GM19328 (cell line): ENCODE results near the gene EVC.

ENCODE experiments used
- ATAC-seq: cut with Tn5 transposase; IDR thresholded peaks from one replicate; pipeline ENCODE4 v1.9.1; 2021; ENCODE audit warnings: mild to moderate bottlenecking, moderate library complexity; ENCODE audit not compliant: unreplicated experiment

Gene EVC

DNA sequence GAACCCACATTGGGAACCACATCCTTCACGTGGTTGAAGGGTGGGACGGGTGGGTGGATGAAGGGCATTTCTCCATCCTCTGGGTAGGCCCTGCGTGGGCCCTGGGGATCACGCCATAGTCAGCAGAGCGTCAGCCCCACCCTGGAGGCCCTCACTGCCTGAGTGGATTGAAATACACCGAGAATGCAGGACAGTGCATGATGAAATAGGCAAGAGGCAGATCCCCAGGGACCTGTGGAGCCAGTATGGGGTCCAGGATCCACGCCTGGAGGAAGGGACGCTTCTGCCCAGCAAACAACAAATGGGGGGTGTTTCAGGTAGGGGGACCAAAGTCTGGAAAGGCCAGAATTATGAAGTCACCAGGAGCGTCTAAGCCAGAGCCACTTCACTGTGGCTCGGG, 19.4 kb downstream of the EVC start:
- ATAC-seq: no peak

DNA sequence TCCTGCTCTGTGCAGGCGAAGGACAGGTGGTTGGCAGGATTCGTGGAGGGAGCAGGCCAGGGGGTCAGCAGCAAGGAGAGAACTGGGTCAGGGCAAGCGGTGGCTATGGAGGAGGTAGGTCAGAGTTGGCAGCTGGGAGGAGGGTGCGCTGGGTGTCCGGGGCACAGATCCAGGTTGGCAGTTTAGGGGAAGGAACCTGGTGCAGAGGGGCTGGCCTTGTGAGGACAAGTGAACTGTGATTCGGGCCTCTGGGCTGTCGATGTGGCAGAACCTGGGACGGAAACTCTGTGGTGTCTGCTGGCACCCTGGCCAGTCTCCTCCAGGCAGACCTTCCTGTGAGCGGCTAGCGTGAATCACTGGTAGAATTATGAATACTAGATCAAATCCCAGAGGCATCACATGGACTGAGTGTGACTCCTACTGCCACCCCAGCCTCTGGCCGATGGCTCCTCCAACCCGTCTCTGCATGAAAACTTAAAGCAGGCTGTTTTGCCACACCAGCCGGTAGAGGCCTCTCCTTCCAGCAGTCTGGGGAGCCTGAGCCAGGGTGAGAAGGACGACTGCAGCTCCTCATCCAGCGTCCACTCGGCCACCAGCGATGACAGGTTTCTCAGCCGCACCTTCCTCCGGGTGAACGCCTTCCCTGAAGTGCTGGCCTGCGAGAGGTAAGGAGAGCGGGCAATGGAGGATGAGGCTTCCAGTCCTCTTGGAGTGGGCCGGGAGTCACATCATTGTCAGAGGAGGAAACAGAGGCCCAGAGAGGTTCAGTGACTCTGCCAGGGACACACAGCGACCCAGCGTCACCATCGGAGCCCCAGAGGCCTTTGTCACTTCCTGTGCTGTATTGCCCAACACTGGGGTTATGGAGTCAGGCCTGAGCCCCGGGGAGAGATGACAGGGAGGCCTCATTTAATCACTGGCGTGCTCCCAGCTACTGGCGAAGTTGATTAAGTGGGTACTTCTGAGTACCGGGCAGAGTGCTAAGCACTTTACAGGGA, 20.3 kb downstream of the EVC start:
- ATAC-seq: no peak

DNA sequence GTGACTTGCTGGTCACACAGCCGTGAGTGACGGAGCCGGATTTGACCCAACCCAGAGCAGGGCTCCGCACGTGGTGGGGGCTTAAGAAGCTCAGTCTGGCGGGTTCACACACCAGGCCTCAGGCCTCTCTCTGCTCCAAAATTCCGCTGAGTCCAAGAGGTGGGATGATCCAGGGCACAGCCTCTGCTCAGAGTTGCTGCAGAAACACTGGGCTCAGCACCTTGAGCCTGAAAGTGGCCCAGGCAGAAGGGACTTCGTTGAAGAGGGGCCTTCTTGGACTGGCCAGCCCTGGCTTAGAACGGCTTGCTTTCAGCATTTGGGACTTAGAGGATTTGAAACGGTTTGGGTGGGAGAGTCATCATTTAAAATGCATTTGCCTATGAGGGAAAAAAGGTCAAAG, 21.2 kb downstream of the EVC start:
- ATAC-seq: no peak

DNA sequence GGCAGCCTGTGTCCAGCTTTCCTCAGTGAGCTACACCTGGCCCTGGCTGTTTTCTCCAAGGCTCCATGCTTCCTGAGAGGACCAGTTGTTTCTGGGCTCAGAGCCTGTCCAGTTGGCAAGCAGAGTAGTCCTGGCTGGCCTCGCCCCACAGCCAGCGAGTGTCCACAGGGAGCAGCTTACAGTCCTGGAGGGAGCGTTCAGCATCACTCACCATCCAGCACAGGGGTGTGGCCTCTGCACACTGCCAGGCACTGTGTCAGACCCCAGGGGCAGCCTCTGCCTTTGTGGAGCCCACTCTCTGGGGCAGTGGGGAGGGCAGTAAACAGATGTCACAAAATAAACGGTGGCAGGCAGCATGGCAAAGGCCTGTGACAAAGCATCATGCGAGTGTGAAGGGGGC, 23.9 kb downstream of the EVC start:
- no peak for ATAC-seq

DNA sequence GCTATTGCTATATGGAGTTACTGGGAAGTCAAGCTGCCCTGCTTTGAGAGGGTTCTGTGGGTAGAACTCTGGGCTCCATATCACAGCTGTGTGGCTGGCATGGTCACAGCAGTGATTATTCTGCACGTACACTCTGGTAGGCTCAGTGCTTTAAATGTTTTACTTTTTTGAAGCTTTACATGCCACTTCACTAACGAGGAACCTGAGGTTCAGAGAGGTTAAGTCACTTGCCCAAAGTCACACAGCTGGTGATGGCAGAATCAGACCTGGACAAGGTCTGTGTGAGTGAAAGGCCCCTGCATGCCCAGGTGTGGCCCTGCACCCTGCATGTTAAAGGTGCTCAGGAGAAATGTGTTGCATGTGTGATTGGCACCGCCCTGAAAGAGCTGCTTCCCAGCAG, 24.5 kb downstream of the EVC start:
- ATAC-seq: no peak

DNA sequence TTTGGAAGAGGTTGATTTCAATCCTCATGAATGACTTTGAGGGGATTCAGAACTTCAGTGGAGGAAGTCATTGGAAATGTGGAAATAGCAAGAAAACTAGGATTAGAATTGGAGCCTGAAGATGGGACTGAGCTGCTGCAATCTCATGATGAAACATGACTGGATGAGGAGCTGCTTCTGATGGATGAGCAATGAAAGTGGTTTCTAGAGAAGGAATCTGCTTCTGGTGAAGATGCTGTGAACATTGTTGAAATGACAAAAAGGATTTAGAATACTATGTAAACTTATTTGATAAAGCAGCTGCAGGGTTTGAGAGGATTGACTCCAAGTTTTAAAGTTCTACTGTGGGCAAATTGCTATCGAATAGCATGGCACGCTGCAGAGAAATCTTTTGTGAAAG, 27.1 kb downstream of the EVC start:
- no peak for ATAC-seq

DNA sequence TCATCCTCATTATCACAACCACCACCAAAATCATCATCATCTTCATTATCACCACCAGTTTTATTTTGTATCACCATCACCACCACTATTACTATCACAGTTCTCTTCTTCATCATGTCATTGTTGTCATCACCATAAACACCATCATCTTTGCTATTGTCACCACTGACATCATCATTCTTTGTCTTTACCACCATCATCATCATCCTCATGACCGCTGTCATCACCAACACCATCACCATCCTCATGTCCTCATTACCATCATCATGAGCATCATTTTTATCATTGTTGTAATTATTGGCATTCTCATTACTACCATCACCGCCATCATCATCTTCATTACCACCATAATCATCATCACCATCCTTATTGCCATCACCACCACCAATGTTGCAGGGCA, 31.4 kb downstream of the EVC start:
- ATAC-seq: no peak

DNA sequence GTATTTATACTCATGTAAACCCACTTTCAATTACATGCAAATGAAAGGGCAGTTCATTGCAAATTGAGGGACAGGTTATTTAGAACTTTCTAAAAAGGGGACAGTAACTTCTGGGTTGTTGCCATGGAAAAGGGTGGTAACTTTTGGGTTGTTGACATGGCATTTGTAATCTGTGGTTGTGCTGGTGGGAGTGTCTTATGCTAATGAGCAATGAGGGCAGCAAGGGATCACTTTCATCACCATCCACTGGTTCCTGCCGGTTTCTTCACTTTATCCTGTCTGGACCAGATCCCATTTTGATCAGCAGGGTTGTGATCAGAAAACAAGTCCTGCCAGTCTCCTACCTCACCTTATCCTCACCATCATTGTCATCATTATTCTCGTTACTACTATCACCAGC, 32.0 kb downstream of the EVC start:
- no peak for ATAC-seq

DNA sequence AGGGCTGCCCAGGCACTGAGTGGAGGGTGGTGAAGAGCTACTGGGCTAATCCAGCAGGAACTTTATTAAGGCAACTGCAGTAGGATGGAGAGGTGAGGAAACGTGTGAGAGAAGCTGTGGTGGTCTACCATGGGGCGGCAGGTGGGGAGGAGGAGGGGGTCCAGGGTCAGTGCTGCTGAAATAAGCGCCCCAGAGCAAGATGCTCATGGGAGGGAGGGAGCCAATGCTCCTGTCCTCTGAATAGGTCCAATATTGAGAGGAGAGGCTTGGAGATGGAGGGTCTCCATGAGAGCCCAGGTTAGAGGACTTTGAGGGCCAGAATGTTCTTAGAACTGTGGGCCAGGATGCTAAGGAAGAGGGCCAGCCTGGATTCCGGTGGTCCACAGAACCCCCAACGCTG, 35.2 kb downstream of the EVC start:
- ATAC-seq: no peak

DNA sequence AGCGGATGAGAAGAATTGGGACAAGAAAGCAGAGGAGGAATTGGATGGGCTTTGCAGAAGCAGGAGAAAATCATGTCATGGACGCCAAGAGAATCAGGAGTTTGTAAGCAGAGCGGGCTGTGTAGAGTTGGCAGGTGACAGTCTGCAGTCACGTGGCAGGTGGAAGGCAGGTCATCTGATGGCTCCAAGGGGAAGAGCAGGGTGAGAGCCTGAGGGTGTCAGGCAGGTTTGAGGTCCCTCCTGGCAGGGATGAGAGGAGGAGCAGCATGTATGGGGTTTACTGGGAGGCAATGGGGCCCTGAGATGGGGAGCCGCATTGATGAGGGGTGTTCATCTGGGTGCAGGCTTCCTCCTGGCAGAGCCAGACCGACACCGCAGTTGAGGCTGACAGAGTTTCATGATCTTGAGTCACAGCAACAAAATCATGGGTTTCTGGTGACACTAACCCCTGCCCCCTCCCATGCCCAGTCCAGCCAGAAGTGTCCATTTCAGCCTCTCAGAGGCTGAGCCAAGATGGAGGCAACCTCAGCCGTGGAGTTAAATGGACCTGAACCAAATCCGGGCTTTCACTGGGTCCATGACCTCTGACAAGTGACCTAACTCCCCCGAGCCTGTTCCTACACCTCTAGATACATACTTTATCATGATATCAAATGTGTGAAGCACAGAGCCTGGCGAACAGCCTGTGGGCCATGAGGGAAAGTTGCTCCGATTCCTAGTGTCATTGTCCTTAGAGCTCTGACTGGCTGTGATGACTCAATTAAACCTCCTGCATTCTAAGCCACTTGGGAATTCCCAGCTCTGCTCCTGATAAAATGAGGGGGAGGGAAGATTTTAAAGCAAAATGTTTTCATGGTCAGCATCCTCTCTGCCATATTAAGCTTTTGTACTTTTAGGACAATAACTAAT, 36.1 kb downstream of the EVC start:
- no peak for ATAC-seq

DNA sequence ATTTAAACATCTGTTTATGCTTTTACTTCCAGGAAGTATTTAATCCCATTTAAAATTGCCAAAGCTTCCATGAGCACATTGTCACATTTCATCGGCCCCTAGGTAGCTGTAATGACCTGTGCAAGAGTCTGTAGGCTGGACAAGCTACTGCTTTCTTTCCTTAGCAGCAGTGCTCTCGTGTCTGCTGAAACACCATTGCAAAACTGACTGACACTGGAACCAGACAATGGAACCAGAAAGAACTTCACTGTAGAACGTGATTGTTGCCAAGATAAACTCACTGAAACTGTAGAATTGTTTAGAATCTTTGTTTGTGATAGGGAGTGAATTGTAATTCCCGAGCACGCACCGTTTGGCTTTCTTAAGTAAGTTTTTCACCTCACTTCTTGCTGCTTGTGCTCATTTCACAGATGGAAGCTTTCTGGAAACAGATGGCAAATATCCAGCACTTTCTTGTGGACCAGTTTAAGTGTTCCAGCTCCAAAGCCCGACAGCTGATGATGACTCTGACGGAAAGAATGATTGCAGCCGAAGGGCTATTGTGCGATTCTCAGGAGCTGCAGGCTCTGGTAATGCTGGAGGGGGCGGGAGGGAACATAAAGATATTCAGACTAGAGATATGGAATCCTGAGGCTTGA, 36.9 kb downstream of the EVC start:
- no peak for ATAC-seq

DNA sequence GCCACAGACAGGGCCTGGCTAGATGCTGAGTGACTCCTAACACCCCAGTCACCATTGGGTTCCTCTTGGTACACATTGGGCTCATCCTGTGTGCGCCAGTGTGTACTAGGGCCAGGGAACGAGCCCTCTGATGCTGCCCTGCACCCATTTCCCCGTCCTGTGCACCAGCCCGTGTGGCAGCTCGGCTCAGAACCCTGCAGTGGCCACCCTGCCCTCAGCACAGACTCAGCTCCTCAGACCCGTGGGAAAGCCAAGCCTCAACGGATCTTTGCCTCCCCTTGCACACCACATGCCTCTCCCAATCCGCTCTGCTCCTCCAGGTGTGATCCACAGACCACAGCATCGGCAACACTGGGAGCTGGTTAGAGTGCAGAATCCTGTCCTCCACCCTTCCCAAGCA, 38.6 kb downstream of the EVC start:
- ATAC-seq: no peak

DNA sequence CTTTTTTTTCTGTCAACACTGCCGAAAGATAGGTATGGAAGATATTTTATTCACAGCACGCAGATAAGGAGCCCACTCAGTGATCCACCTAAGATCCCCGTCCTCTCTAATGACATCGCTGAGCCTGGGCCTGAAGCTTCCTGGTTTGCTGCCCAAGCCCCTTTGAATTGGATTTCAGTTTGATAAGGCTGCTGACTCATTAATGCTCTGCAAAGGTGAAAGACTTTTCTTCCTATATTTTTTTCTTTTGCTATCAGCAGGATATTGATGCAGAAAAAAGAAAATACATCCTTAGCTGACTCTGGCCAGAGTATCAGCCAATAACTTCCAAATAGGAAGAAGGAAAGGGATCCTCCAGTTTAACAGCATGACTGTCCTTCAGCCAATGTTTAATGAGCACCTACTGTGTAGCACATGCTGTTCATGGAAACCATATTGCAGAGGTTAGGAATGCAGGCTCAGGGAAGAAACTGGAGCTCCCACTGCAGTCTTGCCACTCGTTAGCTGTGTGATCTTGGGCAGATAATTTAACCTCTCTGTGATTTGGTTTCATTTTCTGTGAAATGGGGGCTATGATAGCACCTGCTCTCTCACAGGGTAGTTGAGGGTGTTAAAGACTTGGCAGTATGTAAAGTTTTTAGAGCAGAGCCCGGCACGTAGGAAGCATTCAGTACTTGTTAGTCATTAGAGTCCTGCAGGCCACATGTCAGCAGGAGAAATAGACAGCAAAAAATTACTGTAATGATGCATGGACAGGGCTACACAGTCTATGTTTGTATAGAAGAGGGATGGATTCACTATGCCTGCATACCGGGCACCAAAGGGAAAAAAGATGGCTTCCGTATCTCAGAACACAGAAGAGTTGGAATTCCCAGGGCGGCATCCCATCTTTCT, 39.3 kb downstream of the EVC start:
- ATAC-seq: no peak

DNA sequence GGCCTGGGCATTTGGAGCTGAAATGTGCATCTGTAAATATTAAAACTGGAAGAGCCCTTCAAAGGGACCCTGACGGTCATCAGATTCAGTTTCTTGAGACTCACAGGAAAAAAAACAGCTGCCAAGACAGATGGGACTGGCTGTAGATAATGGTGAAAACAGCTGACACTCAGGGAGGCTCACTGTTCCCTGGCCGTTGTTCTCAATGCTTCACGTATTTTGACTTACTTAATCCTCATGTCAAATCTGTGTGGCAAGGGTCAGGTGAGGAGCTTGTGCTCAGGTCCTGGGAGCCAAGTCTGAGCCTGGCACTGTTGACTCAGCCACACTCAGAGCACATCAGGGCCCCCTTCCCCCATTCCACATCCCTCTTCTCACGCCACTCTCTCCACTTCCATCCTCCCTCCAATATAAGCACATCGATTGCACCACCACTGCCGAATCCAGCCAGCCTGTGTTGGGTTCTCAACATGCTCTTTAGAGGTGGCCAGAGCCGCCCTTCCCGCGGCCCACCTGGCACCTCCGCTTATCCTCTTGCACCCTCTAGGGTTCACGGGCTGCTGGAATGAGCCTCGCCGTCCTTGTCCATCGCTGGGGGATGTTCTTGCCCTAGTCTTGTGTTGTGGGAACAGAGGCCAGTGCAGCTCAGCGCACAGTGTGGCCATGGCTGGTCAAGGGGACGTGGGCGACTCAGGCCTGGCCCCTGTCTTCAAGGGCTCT, 40.1 kb downstream of the EVC start:
- ATAC-seq: no peak

DNA sequence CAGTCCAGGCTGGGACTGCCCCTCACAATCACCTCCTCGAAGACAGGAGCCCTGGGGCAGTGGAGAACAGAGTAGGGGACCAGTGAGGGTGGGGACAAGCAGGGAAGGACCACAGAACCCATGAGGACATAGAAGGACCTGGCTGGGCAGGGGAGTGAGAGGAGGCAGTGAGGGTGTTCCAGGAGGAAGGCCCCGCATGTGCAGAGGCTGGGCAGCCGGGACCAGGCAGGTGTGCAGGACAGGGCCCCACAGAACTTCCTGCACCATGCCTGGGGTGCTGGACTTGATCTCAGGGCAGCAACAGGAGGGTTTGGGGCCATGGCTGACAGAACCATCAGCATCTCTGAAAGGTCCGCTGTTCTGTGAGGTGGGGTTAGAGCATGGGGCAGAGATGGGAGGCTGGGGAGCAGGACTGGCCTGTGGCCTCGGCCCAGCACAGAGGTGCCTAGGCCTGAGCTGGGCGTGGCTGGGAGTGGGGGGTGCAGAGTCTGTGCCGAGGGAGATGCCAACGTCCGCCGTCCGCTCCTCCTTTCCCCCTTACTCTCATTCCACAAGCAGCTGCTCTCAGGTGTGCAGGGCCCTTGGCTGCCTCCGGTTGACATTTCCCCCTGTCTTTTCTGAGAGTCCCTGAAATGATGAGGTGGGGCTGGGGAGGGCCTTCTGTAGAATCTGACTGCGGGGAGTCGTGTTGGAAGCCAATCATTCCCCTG, 40.8 kb downstream of the EVC start:
- ATAC-seq: no peak

DNA sequence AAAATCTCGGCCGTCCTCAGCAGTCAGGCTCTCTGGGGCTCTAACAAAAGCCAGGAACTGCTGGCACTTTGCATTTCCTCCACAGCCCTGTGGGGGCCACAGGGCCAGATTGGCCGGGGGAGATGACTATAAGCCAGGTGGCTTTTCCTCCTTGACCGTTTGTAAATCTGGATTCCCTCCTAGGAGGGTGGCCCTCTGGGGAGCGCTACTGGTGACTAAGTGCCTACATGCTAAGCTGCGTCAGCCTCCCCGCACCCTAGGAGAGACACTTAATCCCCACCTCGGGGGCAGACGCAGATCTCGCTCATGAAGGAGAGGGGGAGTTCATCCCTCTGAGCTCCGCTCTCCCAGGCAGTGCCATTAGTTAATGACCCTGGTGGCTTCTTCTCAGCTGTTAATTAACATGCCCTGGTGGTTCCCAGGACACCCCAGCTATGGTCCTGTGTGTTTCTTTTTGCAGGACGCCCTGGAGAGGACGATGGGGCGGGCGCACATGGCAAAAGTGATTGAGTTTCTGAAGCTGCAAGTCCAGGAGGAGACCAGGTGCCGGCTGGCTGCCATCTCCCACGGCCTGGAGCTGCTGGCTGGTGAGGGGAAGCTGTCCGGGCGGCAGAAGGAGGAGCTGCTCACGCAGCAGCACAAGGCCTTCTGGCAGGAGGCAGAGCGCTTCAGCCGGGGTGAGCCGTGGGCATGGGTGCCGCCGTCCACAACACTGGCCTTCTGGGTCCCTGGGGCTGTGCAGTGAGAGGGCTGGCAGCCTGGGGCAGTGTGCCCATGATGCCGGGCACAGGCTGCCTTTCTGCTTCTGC, 41.6 kb downstream of the EVC start:
- ATAC-seq: no peak

DNA sequence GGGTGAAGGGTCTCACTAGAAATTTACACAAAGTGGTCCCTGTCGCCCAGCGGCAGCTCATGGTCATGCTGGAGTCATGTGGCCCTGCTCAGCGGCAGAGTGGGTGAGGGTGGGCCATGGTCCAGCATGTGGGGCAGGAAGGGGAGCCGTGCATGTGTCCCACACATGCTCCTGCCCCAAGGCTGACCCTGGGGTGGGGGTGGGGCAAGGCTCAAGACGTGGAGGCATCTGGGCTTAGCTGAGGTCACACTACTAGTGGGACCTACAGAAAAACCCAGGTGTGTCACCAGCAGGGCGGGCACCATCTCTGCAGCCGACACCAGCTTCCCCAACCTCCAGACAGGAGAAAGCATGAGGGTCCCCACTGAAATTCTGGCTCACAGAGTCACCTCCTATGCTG, 42.4 kb downstream of the EVC start:
- no peak for ATAC-seq
